ENCODE measurements around the gene MAGI1.
A peak's percentile ranks its signal among the peaks of the same experiment; 100 is the strongest.
"Not testable (repeated sequence)": the region's sequence is repeated elsewhere in the genome, so short reads cannot be mapped to it uniquely, and the experiment has no call there.

The MAGI1 gene

DNA sequence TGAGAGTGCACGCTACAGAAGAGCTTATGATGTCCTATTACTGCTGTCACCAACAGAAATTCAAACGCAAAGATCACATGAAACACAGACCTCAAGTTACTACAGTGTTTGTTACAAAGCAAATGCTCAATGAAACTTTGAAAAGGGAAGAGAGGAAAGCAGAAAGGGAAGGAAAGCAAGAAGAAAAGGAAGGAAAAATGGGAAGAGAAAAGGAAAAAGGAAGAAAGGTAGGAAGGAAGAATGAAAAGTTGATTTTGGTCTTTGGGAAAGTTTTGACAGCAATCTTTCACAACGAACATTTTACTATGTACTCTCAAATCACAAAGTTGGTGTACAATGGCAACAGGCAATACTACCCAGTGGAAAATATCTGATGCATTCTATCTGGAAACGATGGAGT, 514.8 kb downstream of the MAGI1 start:
- DNase-seq (ENCODE audit: low spot score): no peak

DNA sequence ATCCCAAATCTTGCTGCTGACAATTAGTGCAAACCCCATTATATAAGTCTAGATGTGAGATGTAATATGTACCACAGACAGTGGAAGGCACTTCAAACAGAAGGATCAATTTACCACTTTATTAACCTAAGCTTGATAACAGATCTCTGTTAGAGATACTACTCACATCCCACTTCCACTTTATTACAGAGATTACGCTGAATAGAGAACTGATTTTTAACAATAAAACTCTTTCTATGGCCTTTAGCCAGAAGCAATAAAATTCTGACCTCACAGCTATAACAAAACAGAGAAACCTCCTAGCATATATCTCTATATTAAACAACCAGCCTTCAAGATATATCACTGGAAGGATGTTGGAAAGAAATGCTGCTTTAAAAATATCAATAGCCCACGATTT, 517.7 kb downstream of the MAGI1 start:
- DNase-seq (ENCODE audit: low spot score): no peak

DNA sequence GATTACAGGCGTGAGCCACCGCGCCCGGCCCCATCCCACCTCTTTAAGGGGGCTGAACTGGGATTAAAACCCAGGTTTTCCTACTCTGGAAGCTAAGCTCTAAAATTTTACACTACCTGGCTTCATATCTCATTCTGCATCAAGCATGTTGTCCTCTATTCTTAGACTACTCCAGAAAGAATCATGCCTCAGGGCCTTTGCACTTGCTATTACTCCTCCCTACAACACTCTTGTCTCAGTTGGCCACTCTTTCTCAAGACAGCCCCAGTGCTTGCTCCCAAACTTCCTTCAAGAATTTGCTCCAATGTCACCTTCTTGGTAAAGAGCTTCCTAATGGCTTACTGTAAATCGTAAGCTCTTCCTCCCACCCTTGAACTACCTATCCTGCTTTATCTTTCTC, 521.7 kb downstream of the MAGI1 start:
- no peak for DNase-seq (ENCODE audit: low spot score)

DNA sequence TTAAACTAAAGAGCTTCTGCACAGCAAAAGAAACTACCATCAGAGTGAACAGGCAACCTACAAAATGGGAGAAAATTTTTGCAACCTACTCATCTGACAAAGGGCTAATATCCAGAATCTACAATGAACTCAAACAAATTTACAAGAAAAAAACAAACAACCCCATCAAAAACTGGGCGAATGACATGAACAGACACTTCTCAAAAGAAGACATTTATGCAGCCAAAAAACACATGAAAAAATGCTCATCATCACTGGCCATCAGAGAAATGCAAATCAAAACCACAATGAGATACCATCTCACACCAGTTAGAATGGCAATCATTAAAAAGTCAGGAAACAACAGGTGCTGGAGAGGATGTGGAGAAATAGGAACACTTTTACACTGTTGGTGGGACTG, 524.4 kb downstream of the MAGI1 start:
- DNase-seq (ENCODE audit: low spot score): not testable (repeated sequence)

DNA sequence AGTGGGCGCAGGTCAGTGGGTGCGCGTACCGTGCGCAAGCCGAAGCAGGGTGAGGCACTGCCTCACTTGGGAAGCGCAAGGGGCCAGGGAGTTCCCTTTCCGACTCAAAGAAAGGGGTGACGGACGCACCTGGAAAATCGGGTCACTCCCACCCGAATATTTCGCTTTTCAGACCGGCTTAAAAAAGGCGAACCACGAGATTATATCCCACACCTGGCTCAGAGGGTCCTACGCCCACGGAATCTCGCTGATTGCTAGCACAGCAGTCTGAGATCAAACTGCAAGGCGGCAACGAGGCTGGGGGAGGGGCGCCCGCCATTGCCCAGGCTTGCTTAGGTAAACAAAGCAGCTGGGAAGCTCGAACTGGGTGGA, 529.3 kb downstream of the MAGI1 start:
- DNase-seq (ENCODE audit: low spot score): not testable (repeated sequence)

DNA sequence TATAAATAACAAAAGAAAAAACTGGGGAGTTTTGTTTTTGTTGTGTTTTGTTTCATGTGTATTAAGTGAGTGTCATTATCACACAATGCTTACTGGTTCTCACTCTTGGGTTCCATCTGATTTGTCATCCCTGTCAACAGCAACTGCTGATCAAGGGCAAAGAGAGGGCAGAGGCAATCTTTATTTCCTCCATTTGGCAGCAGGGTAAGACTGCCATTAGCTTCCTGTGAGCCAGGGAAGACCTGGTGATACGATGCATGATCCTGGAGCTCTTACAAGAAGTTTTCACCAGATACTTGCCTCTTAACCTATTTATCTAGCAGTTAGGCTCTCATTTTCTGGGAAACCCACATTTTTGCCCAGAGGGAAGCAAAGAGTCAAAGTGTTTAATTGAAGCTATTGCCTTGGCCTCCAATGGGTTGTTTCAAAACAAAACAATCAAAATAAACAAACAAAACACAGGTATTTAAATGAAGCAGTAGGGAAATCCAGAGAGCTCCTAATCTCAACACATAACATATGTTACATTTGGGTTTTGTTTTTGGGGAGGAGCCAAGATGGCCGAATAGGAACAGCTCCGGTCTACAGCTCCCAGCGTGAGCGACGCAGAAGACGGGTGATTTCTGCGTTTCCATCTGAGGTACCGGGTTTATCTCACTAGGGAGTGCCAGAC, 529.8 kb downstream of the MAGI1 start:
- DNase-seq (ENCODE audit: low spot score): no peak

DNA sequence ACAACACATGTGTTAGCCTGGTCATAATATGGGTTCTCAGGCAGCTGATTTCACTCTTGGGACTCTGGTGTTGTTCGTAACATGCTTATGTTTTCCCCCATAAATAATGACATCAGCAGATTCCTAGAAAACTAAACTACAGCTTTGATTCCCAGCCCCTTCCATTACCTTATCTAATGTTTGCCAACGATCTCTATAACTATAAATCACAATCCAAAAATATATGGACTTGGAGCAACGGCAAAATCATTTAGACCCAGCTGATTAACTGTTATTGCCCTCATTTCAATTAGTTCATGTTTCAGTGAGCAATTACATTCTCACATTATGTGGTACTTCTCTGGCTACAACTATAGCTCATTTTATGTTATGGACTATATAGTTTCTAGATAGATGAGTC, 531.3 kb downstream of the MAGI1 start:
- DNase-seq (ENCODE audit: low spot score): no peak

DNA sequence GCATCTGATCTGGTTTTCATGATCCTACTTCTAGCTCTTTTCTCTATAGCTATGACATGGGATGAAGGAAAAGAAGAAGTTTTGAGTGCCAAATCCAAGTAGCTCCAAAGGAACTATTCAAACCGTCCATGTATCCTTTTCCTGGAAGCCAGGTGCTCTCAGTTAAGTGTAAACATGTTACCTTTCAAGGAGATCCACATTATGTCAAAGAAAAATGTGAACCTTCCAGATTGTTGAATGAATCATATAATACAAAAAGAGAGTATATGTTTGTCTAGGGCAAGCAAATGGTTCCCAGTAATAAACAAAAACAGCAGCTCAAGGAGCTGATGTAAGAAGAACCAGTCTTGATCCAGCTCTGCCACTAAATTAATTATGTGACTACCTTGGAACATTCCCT, 534.9 kb downstream of the MAGI1 start:
- DNase-seq (ENCODE audit: low spot score): no peak

DNA sequence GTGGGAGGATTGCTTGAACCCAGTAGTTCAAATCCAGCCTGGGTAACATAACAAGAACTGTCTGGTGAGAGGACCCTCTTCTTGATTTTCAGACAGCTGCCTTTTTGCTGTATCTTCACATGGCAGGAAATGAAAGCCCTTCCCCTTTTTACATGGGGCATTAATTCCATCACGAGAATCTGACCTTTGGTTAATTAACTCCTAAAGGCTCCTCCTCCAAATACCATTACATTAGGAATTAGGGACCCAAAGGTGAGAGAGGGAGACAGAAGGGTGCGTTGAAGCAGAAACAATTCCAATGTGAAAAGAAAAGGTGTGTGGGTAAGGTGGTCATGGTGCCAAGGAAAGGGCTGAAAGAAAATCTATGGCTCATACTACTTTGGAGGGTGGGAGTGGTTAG, 536.2 kb downstream of the MAGI1 start:
- no peak for DNase-seq (ENCODE audit: low spot score)

DNA sequence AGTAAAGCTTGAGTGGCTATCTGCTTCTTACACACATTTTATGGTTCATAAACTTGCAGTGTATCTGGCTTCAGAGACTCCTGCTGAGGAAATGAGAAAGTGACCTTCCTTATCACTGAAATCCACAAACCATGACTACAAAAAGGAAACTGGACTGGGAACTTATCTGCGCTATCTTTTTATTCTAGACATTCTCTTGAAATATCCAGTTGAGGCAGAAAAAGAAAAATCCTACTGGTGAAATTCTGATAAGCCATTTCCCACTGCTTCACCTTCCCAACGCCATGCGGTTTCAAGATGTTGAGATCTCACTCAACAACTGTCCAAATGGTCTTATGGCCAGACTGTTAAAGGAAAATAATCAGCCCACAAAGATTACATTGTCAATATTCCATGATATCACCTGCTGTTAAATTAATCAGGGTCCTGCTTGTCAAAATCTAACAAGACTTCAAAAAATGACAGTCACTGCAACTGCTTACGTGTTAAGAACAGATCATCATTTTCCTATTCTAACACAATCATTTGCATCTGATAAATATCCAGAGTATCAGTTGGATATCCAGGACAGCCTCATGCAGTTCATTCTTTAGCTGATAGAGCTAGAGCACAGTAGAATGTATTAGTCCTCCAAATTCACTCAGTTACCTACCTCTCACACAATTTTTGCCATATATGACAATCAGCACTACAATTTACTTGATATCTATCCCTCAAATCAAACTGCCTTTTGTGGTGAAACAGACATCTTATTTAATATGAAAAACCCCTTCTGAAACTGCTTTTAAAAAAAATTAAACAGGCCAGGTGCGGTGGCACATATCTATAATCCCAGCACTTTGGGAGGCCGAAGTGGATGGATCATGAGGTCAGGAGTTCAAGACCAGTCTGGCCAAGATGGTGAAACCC, 538.1 kb downstream of the MAGI1 start:
- DNase-seq (ENCODE audit: low spot score): no peak

DNA sequence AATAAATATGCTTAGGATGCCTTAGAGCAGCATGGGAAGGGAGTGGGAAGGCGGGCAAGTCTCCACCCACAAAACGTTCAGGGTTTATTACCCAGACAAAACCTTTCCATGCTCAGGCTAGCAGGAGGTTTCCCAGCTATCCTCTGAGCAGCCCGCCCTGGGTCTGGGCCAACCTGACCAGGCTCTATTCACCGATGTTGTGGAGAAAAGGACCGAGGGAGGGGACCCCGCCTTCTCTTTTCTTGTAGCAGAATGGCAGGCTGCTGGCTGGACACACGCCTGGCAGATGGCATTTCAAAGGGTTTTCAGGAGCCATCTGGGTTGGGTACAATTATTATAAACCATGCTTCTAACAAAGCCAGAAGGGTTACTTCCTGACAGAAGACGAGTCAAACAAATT, 540.9 kb downstream of the MAGI1 start:
- DNase-seq (ENCODE audit: low spot score): no peak

DNA sequence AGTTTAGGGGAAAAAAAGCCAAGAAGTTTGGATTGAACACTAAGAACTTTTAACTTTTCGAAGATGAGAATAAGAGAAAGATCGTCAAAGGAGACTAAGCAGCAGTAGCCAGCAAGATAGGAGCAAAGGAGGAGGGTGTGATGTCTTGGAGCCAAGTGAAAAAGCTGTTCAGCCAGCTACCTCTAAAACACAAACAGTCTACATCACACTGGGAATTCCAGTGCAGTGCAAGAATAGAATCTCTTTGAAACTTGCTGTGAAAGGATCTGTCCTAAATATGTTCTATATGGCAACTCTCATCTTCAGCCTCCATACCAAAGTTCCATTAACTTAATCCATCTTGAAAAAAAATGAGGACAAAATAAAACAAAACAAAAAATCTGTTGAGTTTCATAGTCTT, 541.5 kb downstream of the MAGI1 start:
- no peak for DNase-seq (ENCODE audit: low spot score)

DNA sequence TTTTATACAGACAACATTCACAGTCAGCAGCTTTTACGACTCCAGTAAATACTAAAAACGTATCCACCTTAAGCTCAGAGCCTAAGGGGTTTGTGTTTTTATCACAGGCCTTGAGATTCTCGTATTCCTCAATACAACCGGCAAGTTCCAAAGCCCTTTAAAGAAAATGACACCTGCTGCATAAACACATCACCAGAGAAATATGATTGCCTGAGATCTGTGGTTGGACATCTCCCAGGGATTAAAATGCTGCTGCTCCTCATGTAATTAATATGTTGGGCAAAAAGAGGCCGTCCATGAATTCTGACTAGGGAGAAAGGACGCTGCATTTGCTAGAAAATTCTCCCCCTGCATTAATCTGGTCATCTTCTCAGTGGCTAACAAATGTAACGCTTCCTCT, 544.8 kb downstream of the MAGI1 start:
- DNase-seq (ENCODE audit: low spot score): no peak

DNA sequence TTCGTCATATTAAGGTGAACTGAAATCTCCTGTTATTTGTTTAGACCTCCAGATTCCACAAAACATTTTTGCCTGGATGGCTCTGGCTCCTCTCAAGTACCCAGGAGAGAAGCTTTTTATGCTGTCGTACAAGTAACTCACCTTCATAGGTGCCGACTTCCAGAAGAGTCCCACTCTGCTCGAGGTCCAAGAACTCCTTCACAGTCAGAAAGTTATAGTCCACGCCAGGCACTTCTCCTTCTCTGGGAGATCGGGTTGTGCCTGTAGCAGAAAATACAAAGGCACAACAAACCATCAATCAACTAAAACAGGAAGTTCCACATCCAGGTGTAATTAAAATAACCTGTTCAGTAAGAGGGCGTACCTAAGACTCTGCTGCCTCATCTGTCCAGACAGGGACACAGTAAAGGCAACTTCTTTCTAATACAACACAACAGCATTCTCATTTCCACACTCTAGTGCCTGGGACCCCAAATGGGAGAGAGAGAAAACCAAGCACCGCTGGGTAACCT, 545.3 kb downstream of the MAGI1 start:
- DNase-seq (ENCODE audit: low spot score): no peak

DNA sequence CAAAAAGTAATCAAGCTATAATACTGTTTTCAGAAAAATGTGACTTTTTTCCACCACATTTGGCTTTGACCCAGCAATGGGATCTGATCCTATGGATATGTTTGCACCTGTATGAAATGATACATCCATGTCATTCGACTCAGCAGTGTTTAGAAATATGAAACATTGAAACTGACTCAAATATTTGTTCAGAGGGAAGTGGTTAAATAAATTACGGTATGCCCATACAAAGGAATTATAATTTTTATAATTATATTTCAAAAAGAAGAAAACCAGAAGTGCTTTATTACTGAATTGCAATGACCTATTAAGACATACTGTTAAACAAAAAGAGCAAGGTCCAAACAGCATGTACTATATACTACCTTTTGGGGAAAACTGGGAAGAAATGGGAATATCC, 546.5 kb downstream of the MAGI1 start:
- DNase-seq (ENCODE audit: low spot score): no peak

DNA sequence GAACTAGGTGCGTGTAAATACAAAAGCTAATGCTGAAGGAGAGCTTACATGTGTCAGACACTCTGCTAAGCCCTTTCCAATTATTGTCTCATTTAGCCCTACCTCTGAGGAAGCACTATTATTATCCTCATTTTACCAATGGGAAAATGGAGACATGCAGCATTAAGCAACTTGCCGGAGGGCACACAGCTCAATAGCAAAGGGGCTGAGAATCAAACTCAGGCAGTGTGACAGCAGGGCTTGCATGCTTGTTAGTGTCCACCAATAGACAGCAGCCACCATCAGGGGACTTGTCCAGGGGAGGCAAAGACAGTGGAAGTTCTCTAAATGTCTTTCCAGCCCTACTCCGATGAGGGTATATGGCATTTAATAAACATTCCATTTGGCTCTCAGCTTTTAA, 548.6 kb downstream of the MAGI1 start:
- DNase-seq (ENCODE audit: low spot score): no peak

DNA sequence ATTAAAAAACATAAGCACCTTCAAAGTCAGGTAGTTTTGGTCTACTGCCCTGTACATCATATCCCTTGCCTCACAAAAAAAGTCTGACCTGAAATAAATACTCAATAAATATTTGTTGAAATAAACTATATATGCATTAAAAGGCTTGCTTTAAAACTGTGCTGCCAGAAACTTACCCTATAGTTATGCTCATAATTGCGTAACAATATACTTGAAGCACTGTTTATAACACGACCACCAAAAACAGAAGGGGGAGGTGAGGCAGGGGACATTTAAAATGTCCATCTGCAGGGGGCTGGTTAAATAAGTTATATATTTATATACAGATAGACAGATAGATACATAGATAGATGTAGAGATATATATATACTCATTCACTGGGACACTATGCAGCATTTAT, 549.5 kb downstream of the MAGI1 start:
- no peak for DNase-seq (ENCODE audit: low spot score)

DNA sequence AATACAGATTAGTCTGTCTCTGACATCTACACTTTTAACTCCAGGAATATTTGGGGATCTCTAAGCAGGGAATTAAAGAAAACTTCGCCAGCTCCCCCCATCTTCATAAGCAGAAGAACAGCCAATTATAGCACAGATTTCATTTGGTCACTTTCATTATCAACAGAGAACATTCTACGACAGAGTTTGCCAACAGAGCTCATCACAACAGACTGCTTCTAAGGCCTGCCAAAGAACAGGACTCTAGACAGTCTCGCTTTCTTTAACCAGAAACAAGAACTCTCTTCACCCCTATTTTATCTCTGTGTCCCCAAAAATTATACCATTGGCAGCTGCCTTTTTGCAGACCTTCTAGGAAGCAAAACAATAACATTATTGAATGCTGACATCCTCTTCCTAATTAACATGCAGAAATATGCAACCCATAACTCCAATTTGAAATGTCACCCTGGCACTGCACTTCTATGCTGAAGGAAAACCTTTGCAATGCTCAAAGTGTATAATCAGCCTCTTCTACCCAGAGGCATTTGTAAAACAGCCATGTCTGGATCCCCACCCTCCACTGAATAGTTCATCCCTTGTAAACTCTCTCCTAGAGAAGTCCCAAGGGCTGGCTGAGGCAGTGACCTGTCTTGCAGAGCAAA, 552.8 kb downstream of the MAGI1 start:
- DNase-seq (ENCODE audit: low spot score): no peak

DNA sequence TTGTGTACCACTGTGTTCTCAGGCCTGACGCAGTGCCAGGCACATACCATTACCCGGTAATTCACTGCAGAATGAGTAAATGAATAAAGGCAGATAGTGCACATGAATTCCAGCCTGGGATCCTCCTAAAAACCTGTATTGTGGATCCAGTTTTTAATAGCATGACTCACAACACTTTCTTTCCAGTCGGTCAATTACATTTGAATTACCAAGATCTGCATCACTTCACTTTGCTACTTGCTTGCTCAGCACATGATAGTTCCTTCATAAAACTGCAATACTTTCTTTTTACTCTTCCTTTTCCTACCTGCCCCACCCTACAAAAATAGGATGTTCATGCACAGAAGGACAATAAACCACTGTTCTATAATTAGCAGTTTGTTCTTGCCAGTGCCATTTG, 553.8 kb downstream of the MAGI1 start:
- DNase-seq (ENCODE audit: low spot score): no peak

DNA sequence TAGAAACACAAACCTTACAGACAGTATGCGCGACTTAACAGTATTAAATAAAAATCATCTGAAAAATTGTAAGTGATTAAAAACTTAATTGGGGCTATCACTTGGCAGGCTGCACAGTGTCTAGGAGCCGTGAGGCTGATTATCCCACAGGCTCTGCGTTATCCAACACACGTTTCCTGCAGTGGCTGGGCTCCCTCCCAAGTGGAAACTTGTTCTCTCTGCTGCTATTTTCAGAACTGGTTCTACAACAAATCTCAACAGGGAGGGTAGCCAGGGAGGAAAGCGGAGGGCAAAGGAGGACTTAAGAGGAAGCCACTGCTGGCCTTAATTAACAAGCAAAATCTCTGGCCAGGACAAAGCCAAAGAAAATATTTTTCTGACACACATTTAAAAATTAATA, 555.2 kb downstream of the MAGI1 start:
- DNase-seq (ENCODE audit: low spot score): peak; percentile 9

DNA sequence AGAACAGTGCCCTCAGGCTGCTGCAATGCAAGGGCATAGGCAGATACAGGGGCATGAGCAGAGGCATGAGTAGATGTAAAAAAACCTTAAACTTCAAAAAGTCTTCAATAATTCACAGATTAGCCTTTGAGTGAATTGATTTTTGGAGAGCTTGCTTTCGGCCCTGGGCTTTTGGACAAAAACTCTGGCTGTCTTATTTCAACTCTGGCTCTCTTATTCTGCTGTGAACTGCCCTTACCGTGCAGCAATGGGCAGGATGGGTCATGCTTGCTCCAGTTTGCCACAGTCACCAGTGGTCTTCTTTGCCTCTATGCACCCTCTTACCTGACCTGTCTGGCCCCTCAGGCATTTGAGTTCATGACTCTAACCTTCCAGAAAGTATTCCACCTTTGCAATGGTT, 555.7 kb downstream of the MAGI1 start:
- DNase-seq (ENCODE audit: low spot score): no peak

DNA sequence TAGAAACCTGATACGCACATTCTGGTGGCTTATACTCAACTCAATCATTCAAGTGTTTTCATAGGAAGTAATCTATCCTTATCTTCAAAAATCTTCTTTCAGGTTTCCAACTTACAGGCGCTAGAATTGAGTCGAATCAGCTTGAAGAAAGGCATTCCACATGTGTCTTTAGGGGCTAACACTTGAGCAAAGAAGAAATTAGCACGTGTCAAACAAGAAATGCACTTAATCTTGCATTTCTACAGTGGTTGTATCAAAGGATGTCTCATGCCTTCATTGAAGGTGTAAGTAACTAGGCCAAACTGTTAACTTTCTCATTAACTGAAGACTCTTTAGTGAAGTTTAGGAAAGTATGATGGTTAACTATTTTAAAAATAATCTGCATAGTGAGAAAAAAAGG, 557.6 kb downstream of the MAGI1 start:
- DNase-seq (ENCODE audit: low spot score): no peak

DNA sequence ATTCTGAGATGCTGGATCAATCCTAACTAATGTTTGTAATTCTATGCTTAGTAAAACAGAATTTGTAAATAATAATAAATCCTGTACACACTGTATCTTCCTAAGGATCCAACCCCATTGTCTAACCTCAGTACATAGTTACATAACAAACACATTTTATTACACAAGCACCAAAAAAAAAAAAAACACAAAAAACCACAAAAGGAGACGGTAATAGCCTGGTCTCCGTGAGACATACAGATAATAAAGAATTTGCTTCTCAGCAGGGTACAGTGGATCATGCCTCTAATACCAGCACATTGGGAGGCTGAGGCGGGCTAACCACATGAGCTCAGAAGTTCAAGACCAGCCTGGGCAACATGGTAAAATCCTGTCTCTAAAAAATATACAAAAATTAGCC, 558.7 kb downstream of the MAGI1 start:
- DNase-seq (ENCODE audit: low spot score): no peak
